ENCODE data around the gene ELP2.

DNA sequence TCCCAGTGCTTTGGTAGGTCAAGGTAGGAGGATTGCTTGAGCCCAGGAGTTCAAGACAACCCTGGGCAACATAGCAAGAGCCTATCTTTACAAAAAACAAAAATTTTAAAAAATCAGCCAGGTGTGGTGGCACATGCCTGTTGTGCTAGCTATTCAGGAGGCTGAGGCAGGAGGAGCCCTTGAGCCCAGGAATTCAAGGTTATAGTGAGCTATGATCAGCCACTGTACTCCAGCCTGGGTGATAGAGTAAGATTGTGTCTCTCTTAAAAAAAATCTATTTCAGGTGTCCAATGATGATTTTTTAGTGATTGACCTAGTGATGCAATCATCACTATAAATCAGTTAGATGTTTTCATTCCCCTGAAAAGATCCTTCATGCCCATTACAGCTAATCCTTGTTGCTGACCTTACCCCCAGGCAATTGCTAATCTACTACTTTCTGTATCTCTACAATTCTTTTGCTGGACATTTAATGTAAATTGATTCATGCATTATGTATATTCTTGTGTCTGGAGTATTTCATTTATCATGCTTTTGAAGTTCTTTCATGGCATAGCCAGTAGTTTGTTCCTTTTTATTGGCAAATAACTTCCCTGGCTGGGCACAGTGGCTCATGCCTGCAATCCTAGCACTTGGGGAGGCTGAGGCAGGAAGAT, 67.9 kb downstream of the ELP2 start:
- no peak for TF ChIP-seq CTCF (optimal IDR thresholded peaks at IDR 0.05 in 1 of 3, IDR thresholded peaks at IDR 0.05 in 1 of 3, conservative IDR thresholded peaks at IDR 0.05 in 1 of 3; ENCODE audit: extremely low read depth in 1 of 3, insufficient read depth in 2 of 3, low read length in 3 of 3)
- no peak for TF ChIP-seq EZH2 (IDR thresholded peaks at IDR 0.05; ENCODE audit: low read length)
